ENCODE results near the gene ZNF804B.

ZNF804B gene

GRCh38 chr7:88759230-88760135, at the start of gene ZNF804B:
Gene ZNF804B, plus strand, starts transcription at chr7:88759700. Its CDS starts 277 bp downstream, at chr7:88759977.
- no peak for DNase-seq (ENCODE audit: low spot score)

- no peak for DNase-seq (ENCODE audit: low spot score)
Observed at GRCh38 chr7:88735920-88736319, 23.6 kb upstream of the ZNF804B start.

- no peak for DNase-seq (ENCODE audit: low spot score)
Observed at GRCh38 chr7:88737632-88738031, 21.9 kb upstream of the ZNF804B start.

- no peak for DNase-seq (ENCODE audit: low spot score)
Observed at GRCh38 chr7:88746126-88746525, 13.4 kb upstream of the ZNF804B start.

- no peak for DNase-seq (ENCODE audit: low spot score)
Observed at GRCh38 chr7:88756802-88757201, 2.7 kb upstream of the ZNF804B start.

- DNase-seq (ENCODE audit: low spot score): no peak
Observed at GRCh38 chr7:88757371-88757770, 2.1 kb upstream of the ZNF804B start.

GRCh38 chr7:88758381-88759229, 895 bp upstream of the ZNF804B start:
- DNase-seq (ENCODE audit: low spot score): no peak

- DNase-seq (ENCODE audit: low spot score): no peak
Observed at GRCh38 chr7:88760136-88760515, 626 bp downstream of the ZNF804B start.

- no peak for DNase-seq (ENCODE audit: low spot score)
Observed at GRCh38 chr7:88761779-88762178, 2.3 kb downstream of the ZNF804B start.

GRCh38 chr7:88771417-88771816, 11.9 kb downstream of the ZNF804B start:
- no peak for DNase-seq (ENCODE audit: low spot score)

GRCh38 chr7:88772776-88773175, 13.3 kb downstream of the ZNF804B start:
- no peak for DNase-seq (ENCODE audit: low spot score)

- DNase-seq (ENCODE audit: low spot score): no peak
Observed at GRCh38 chr7:88775838-88776237, 16.3 kb downstream of the ZNF804B start.

- no peak for DNase-seq (ENCODE audit: low spot score)
Observed at GRCh38 chr7:88787777-88788176, 28.3 kb downstream of the ZNF804B start.

- peak; percentile 4 for DNase-seq (ENCODE audit: low spot score)
Observed at GRCh38 chr7:88789480-88790064, 30.1 kb downstream of the ZNF804B start.

GRCh38 chr7:88791891-88792290, 32.4 kb downstream of the ZNF804B start:
- no peak for DNase-seq (ENCODE audit: low spot score)

GRCh38 chr7:88792361-88792760, 32.9 kb downstream of the ZNF804B start:
- no peak for DNase-seq (ENCODE audit: low spot score)

- DNase-seq (ENCODE audit: low spot score): no peak
Observed at GRCh38 chr7:88795553-88795952, 36.1 kb downstream of the ZNF804B start, which contains the start of gene TEX47. Gene TEX47, minus strand, starts transcription at chr7:88795737. Its CDS starts 795 bp downstream, at chr7:88794942.

GRCh38 chr7:88801046-88801445, 41.5 kb downstream of the ZNF804B start:
- no peak for DNase-seq (ENCODE audit: low spot score)

- no peak for DNase-seq (ENCODE audit: low spot score)
Observed at GRCh38 chr7:88806280-88807037, 47.0 kb downstream of the ZNF804B start.

GRCh38 chr7:88818552-88818951, 59.1 kb downstream of the ZNF804B start:
- no peak for DNase-seq (ENCODE audit: low spot score)

GRCh38 chr7:88826222-88826621, 66.7 kb downstream of the ZNF804B start:
- DNase-seq (ENCODE audit: low spot score): no peak
